Activated CD8-positive, alpha-beta memory T cell treated with anti-CD3 and anti-CD28 coated beads for 48 hours (primary cell): ENCODE data around the gene NTF3.

Experiments used
- DNase-seq, 3 experiments: peaks; one replicate each; pipeline ENCODE4 v3.0.0-alpha.2; 2020; ENCODE audit warnings: low read depth in 2 of 3, low spot score in 2 of 3

The NTF3 gene

DNA sequence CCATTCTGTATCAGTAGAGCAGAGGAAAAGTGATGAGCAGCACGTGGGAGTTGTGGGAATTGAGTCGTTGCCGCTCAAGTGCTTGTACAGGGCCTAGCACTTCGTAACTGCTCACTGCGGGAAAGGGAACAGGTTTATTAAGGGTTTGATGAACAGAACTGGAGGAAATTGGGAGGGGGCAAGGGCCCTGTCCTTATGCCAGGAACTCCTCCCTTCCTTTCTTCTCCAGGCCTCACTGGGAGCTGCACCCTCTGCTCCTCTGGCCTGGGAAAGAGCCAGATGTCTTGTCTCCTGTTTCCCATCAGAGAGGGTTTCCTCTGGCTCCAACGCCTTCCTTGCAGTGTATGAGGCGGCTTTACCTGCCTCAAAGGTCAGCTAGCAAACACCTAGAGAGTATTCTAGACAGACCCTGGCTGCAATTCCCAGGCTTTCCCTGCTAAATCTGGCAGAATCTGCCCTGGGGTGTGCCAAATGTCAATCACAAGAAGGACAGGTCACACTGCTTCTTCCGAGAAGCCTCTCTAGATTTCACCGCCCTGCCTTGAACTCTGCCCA is 78.4 kb downstream of the NTF3 start:
- no peak for DNase-seq

DNA sequence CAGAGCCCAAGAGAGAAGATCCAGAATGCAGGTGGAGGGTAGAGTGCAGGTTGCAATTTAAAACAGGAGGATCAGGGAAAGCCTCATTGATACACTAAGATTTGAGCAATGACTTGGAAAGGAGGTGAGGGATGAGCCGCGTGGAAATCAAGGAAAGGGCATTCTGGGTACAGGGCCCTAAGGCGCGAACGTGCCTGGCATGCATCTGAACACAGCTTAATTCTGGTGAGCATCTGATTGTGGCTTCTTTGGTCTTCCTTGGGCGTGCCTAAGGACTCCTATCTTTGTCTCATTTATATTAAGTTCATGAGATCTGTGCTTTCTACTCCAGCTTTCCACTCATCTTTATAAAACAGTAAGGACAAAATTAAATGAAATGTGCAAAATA is 79.3 kb downstream of the NTF3 start:
- DNase-seq: no peak

DNA sequence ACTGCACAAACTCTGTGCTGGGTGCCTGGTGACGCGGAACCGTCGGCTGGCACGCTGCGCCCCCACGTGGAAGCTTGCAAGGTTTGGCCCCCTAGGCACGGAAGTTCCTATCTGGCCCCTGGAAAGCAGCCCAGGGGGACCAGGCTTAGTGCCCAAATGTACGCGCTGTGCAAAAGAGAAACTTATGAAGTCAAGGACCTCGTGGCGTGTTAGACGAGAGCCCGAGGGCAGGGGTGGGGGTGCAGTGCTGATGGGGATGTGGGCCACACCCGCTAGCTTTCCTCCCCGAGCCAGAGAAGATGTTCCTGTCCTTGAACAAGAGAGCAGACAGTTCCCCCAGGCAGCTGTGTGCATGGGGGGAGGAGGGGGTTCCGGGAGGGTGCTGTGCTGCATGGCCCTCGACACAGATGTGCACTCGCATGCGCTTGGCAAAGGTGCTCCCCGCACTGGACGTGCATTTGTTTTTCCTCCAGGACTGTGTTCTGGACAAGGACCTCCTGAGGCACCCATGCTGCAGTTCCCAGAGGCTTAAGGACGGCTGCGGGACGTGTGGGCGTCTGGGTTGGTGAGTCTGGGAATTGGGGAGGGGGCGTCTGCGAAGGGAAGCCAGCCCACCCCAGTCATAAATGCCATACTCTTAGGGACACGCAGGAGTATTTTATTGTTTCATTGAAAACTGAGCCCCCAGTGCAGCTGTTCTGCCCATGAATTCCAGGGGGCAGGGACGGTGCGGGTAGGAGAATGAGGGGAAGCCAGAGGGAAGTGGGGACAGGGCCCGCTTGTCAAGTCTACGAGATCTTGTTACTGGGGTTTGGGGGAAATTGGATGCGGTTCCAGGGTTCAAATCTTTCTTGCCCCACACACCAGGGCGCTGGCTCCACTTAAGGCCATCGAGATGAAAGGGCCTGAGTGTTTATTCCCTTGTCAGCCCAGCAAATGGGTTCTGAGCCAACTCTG is 80.0 kb downstream of the NTF3 start:
- DNase-seq: no peak

DNA sequence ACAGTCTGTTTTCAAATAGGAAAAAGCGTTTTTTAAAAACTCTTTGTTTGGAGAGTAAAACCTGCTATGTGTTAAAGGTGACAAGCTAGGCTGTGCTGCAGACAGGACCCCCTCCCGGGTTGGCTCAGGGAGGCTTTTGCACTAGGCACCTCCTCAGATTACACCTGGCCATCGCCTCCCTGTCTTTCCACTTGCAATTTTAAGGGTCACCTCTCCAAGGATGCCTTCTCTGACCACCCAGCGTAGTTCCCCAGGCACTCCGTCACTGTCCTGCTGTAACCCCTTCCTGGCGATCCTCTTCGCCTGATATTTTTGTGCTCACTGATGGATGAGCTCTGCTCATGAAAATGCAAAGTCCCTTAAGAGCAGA is 80.7 kb downstream of the NTF3 start:
- no peak for DNase-seq

DNA sequence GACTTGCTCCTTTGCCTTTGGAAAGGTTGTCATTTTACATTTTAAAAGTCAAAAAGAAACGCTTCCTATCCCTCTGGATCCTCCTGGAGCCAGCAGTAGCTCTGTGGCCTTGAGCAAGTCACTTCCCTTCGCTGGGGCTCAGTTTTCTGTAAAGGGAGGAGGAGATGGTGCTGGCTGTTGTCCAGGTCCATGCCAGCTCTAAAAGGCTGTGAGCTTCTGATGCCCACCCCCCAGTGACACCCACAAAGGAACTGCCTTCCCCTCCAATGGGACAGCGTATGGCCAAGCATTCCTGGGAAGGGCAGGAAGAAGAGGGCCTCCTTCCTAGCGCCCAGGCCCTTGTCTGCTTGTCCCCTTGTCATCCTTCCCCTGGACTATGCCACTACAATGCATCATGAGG is 81.5 kb downstream of the NTF3 start:
- DNase-seq: no peak

DNA sequence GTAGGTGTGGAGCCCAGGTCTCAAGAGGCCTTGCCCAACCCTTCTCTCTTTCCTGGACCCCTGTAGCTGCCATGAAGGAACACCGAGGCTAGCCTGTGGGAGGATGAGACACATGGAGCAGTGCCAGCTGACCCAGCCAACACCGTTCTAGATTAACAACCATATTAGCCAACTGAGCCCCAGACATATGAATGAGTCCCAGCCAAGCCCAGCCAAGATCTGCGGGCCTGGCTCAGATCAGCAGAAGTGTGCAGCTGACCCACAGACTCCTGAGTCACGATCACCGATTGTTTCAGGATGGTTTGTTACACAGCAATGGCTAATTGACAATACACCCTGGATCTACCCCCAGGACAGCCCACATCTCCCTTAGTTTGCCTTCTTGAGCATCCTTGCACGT is 82.1 kb downstream of the NTF3 start:
- DNase-seq: no peak

DNA sequence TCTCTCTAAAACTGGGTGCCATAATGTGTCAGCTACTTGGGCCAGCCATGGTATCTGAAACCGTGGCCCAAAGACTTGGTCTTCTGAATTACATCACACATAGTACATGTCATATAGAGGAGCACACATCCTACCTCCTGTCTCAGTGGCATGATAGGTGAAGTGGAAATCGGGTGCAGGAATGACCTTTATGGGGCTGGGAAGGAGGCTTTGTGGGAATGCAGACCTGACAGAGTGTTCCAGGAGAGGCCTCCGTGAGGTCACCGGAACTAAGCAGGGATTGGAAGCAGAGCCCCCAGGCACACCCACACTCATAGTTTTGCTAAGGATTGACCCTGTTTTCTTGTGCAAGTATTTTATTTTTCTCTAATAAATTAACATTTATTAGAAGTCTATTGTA is 82.6 kb downstream of the NTF3 start:
- no peak for DNase-seq

DNA sequence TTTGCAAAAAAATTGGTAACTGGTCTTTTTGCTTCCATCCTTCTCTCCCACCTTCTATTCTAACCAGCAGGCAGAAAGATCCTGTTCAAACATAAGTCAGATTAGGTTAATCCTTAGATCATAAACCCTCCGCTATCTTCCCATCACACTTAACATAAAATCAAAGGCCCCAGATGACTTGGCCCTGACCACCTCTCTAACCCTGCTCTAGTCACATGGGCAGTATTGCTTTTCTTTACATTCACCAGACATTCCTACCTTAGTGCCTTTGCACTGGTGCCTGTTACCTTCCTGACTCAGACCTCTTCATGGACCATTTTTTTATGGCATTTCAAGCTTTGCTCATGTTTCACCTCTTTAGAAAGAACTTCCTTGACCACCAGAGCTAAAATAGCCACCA is 83.5 kb downstream of the NTF3 start:
- DNase-seq: no peak

DNA sequence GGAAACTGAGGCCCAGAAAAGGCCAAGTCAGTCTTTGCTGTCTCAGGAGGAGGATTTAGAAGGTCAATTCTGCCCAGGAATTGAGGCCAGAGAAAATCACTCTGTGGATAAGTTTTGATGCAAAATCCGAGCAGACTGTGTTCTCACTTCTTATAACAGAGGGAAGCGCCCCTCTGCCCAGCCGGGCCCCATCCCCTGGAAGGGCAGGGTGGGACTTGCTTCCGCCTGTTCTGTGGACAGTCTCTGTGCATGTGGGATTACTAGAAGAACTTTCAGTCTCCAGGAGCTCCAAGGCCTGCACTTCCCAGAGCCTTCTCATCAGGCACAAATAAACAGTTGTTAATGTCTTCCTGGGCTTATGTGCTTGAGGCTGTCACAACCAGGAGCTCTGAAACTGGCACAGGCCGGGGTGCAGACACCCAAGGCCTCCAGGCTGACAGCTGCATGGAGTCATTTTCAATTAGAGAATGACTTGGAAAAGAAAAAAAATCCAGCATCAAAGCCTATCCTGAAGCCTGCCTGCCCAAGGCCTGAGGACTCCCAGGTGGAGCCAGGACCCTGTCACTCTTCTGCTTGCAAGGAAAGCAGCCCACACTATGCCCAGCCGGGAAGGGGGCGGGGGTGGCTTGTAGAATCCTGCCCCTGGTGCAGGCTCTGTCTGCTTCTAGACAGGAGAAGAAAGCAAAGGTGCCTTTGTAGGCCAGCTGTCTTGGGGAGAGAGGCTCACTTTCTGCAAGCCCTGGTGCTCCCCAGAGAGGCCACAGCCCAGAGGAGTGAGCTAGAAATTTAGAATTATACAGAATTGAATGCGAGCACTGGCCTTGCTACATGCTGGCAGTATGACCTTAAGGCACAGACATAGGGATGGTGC is 84.7 kb downstream of the NTF3 start:
- no peak for DNase-seq

DNA sequence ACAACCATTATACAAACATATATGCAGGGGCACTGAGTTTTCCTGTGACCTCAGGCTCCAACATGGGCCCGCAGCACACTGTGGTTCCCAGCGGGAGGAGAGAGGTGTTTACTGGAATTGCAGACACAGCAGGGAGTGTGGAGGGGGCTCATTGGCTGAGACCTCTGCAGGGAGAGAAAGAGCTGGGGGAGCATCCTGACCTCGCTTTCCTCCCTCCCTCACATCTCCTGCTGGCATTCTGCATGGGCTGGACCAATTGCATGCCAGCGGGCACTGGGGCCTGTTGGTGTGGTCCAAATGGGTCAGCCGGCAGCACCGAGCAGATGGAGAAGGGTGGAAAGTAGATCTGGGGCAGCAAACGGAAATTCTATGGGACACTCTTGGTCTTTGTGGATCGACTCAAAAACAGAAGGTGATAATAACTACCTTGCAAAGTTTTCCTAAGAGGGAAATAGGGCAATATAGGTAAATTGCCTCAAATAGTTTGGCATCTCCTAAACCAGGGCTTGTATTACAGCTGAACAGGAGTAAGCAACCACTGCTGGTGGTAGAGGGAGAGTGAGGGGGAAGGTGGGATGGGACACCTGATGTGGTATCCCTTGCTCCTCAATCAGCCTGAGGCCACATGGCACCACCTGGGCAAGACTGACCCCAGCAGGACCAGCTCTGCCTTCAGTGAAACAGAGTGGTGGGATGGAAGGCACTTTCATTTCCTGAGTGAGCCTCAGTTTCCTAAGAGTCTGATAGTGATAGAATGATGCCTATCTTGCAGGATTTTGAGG is 86.9 kb downstream of the NTF3 start:
- DNase-seq: no peak

DNA sequence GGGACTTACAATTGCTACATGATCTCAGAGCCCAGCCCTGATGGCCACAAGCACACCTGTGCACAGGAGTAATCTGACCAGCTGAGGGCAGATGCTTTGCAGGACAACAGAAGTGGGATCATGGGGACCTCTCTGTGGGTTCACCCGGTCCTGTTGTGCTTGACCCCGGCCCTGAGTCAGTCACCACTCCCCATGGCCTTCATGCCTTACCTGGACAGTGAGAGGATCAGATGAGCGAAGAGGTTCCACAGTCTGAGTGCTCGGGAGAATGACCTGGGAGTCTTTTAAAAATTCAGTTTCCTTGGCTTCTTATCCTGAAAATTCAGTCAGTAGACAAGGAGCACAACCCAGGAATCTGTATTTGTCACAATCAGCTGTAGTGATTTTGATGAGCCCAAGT is 88.1 kb downstream of the NTF3 start:
- DNase-seq: no peak

DNA sequence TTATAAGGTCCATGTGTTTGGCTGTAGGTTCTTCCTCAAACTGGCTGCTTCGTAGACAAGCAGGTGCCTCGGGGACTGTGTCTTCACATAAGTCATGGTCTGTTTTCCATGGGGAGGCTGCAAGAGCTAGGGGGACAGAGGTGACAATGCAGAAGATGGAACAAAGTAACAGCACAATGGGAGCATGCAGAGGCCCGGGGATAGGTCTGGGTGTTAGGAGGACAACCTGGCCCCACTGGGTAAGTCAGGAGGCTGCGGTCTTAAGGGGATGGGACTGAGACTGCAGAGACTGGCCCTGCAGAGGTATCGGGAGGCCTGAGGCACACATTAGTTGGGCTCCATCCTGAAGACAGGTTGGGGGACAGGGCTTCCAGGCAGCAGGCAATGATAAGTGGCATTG is 88.9 kb downstream of the NTF3 start:
- DNase-seq: no peak

DNA sequence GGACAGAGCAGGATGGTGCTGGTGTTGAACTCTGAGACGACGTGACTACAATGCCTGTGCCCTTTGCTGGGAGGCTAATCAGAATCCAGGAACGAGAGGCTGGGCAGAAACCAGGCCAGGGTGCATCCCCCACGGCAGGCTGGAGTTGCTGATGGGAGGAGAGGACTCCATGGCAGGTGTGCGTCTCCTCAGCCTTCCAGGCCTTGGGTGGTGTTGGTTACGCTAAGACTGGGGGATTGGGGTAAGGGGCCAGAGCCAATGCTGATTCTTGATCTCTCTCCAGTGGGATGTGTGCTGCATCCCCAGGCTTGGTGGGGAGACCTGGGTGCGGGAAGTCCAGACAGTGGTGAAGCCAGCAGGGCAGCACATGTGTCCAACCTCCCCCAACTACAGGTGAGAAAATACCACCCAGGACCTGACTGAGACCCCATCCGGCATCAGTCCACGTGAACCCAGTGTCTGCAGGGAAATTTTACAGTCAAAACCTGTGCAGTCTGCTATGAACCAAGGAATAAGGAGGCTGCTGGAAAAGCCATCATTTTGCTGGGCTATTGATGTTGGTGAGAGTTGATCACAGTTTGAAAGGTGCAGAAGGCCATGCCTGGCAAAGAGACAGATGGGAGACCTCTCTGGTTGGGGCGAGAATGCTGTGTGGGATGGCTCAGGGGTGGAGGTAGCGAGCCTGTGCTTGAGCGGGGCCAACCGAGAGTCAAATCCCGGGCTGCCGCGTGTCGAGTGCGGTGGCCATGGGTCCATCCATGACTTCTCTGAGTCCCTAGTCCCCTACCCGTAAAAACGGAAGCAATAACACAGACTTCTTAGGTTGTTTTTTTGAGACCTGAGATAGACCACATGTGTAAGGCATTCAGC is 89.8 kb downstream of the NTF3 start:
- no peak for DNase-seq

DNA sequence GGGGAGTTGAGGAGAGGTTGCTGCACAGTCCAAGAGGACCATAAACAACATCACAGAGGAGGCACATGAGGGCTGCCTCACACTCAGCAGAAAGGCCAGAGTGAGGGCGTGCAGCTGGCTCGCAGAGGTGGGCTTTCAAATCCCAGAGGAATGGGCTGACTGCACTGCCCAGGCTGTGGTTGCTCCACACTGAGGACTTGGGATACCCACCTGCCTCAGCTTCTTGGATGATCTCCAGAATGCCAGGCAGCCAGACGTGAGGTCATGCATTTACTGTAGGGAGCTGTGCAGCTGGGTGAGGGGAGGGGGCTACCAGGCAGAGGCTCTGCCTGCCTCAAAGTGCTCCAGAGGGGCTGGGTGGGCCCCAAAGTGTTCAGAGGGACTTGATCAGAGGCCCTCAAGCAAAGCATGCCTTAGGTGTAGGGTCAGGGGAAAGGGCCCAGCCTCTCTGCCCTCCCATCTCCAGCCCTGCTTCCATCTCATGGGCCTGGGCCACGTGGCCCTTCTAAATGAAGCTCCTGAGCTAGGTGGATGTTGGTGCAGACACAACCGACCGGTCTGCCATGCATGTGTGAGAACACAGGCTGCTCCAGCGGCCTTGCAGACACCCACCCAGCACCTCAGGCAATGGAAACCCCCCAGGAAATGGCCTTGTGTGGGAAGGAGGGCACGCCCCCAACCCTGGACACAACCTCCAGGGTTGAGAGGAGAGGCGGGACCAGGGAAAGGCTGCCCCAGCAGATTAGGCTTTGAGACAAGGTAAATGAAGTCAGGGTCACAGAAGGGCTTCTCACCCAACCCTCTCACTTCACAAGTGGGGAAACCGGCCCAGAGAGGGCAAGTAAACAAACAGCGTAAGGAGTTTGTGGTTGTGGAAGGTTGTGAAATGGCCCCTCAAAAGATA is 90.8 kb downstream of the NTF3 start:
- DNase-seq: no peak

DNA sequence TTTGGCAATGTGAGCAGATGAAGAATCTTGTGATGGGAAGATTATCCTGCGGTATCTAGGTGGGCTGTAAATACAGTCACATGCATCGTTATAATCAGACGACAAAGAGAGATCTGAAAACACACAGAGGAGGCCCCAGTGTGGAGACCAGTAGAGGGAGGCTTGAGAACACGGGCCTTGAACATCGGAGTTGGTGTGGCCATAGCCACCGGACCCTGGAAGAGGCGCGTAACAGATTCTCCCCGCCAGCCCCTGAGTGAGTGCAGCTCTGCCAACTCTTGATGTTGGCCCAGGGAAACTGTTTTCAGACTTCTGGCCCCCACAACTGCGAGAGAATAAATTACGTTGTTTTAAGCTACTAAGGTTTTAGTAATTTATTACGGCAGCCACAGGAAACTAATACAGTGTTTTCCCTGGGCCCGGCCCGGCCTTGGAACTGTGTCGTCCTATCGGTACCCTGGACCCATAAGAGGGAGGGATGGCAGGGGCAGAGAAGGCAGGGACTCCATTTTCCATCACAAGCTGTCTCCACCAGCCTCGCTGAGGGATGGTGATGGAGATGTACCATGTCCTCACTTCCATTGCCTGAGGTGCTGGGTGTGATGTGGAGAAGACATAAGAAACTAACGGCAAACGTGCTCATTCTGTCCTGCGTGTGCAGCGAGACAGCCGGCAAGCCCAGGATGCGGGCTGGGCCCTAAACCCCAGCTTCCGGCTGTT is 91.6 kb downstream of the NTF3 start:
- no peak for DNase-seq

DNA sequence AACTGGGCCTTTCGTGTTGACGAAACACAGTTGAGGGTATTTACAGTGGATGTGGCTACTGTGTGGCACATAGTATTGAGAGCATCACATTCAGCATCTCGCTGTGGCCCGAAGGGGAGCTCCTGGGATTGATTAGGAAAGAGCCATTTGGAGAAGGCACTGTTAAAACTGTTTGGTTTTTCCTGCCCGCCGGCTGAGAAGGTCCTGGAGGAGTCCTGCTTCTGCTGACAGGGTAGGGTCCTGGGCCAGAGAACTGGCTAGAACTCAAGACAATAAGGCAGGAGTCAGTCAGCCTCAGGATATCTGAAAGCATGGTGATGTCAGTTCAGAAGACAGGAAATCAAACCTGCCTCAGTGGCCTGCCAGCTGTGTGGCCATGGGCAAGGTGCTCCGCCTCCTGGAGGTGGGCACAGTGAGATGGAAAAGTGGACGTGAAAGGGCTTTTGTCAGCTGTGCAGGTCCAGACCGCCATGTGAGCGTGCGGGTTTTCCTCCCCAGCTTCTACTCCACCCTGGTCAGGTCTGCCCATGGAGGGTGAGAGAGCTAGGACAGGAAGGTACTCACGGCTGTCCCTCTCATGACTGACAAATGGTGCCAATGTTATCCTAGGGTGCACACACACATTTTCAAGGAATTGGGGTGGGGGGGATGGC is 92.3 kb downstream of the NTF3 start:
- DNase-seq: no peak

DNA sequence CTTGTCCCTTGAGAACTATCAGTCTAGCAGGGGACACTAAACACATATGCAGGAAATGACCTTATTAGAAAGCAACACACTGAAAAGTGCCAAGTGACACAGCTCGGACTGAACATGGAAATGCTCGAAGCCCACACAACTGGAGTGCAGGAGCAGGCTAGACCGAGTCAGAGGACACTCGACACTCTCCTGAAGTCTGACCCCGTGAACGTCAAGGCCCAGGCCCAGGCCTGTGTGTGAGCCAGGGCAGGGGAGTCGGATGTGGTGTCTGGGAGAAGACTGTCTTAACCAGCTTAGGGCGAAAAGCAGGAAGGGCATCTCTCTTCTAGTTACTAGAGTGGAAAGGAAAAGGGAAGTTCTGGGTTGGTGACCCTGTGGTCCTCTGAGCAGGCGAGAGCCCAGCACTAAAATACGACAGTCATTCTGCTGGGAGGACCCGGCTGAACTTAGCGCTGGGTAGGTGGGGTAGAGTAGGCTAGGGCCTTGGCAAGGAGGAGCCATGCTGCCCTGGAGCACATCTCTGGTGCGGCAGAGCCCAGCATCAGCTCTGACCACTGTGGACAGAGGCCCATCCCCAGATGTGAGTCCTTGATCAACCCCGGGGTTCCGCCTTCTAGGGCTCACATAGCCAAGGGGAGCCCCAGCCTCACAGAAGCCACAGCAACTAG is 93.0 kb downstream of the NTF3 start:
- DNase-seq: no peak
